Trophoblast cell (in vitro differentiated cells and primary cell): ENCODE data around the gene KLHL30.

Experiments
- DNase-seq, 2 donors: peaks; one replicate each; pipeline ENCODE4 v3.0.0-alpha.2; 2016
- H2AFZ ChIP-seq: 2 replicates; pipeline ENCODE4 v1.6.1; 2013; ENCODE audit warnings: low read length, moderate library complexity, mild to moderate bottlenecking; ENCODE audit not compliant: insufficient read depth, poor library complexity
- H2AK5ac ChIP-seq: 2 replicates; pipeline ENCODE4 v1.6.1; 2013; ENCODE audit warnings: mild to moderate bottlenecking, low read length
- H2BK120ac ChIP-seq: 2 replicates; pipeline ENCODE4 v1.6.1; 2013; ENCODE audit warnings: low read length, mild to moderate bottlenecking, moderate library complexity; ENCODE audit not compliant: insufficient read depth, poor library complexity
- H2BK12ac ChIP-seq: 2 replicates; pipeline ENCODE4 v1.6.1; 2013; ENCODE audit warnings: mild to moderate bottlenecking, low read length, moderate library complexity
- H2BK5ac ChIP-seq: 2 replicates; pipeline ENCODE4 v1.6.1; 2013; ENCODE audit warnings: low read length, low read depth, moderate library complexity, mild to moderate bottlenecking; ENCODE audit not compliant: poor library complexity
- H3K14ac ChIP-seq: 2 replicates; pipeline ENCODE4 v1.6.1; 2013; ENCODE audit warnings: mild to moderate bottlenecking, low read length
- H3K18ac ChIP-seq: 2 replicates; pipeline ENCODE4 v1.6.1; 2013; ENCODE audit warnings: mild to moderate bottlenecking, low read length
- H3K23ac ChIP-seq: 2 replicates; pipeline ENCODE4 v1.6.1; 2013; ENCODE audit warnings: low read length
- H3K27ac ChIP-seq: 2 replicates; pipeline ENCODE4 v1.5.1; 2013; ENCODE audit warnings: low read depth, mild to moderate bottlenecking, inconsistent platforms, low read length, moderate library complexity
- H3K27me3 ChIP-seq: 2 replicates; pipeline ENCODE4 v1.6.1; 2013; ENCODE audit warnings: inconsistent platforms, mild to moderate bottlenecking, low read length, moderate library complexity; ENCODE audit not compliant: insufficient read depth
- H3K36me3 ChIP-seq, 2 experiments: 1 replicate in 1 of 2; 2 replicates in 1 of 2; pipeline ENCODE4 v1.6.1; 2013; ENCODE audit warnings: low read length in 2 of 2, mild to moderate bottlenecking in 2 of 2, moderate library complexity in 1 of 2; ENCODE audit not compliant: insufficient read depth in 2 of 2, control insufficient read depth in 1 of 2
- H3K4ac ChIP-seq: 2 replicates; pipeline ENCODE4 v1.6.1; 2013; ENCODE audit warnings: low read depth, mild to moderate bottlenecking, low read length, moderate library complexity
- H3K4me1 ChIP-seq, 2 experiments: 1 replicate in 1 of 2; 2 replicates in 1 of 2; pipeline ENCODE4 v1.6.1; 2013; ENCODE audit warnings: low read length in 2 of 2, mild to moderate bottlenecking in 2 of 2, moderate library complexity in 1 of 2; ENCODE audit not compliant: insufficient read depth in 2 of 2, control insufficient read depth in 1 of 2
- H3K4me2 ChIP-seq: 2 replicates; pipeline ENCODE4 v1.6.1; 2013; ENCODE audit warnings: inconsistent platforms, mild to moderate bottlenecking, low read length, moderate library complexity
- H3K4me3 ChIP-seq: 2 replicates; pipeline ENCODE4 v1.5.1; 2013; ENCODE audit warnings: mild to moderate bottlenecking, low read depth, low read length, inconsistent platforms
- H3K79me1 ChIP-seq: one replicate; pipeline ENCODE4 v1.6.1; 2013; ENCODE audit warnings: low read length
- H3K79me2 ChIP-seq: 2 replicates; pipeline ENCODE4 v1.6.1; 2013; ENCODE audit warnings: low read length, mild to moderate bottlenecking; ENCODE audit not compliant: control insufficient read depth, insufficient read depth, poor library complexity
- H3K9ac ChIP-seq: 2 replicates; pipeline ENCODE4 v1.6.1; 2013; ENCODE audit warnings: mild to moderate bottlenecking, low read length
- H3K9me3 ChIP-seq: 2 replicates; pipeline ENCODE4 v1.6.1; 2013; ENCODE audit warnings: low read depth, mild to moderate bottlenecking, control low read depth, inconsistent platforms, low read length; ENCODE audit not compliant: insufficient read depth
- H4K12ac ChIP-seq: 2 replicates; pipeline ENCODE4 v1.6.1; 2013; ENCODE audit warnings: low read depth, mild to moderate bottlenecking, low read length, moderate library complexity
- H4K8ac ChIP-seq: 2 replicates; pipeline ENCODE4 v1.6.1; 2013; ENCODE audit warnings: low read depth, mild to moderate bottlenecking, low read length, moderate library complexity
- H4K91ac ChIP-seq: one replicate; pipeline ENCODE4 v1.6.1; 2013; ENCODE audit warnings: low read depth, mild to moderate bottlenecking, low read length, moderate library complexity
- WGBS: extraction: QIAGEN DNeasy Blood & Tissue Kit; methylation state at CpG from one replicate; pipeline ENCODE4 v1.1.7; 2013; ENCODE audit warnings: missing lambda C conversion rate; ENCODE audit not compliant: insufficient read length, insufficient coverage; ENCODE audit errors: extremely low coverage; 5-methylcytosine and 5-hydroxymethylcytosine counted together

Gene KLHL30

GRCh38 chr2:238162251-238162845 lies 23.9 kb downstream of the KLHL30 start:
- H2BK12ac ChIP-seq: no peak overlapping the region

DNA sequence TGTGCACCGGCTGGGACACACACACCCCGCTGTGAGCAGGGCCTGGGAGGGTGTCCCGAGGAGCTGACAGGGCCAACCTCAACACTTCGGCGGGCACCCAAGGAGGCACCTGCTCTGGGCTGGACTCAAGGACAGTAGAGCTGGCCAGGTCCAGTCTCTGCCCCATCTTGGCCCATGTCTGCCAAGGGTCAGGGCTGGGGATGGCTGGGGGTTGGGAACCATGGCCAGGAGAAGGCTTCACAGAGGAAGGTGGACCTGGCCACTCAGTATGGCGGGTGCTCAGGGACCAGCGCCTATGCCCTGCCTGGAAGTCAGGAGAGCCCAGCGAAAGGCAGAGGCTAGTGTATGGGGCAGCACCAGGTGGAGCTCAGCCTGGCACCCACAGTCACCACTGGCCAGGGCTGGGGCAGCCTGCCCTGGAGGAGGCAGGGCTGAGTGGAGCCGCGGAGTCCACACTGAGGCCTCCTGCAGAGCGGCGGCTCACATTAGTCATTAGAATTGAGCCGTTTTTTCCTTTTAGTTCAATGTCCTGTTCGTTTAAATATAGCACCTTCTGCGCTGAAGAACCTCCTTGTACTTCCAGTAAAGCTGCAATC lies 24.5 kb downstream of the KLHL30 start:
- no CpG with 5 or more reads among the region's 15 CpGs for WGBS
- H3K4me1 ChIP-seq: peaks cover 1 to 5% of the 10 kb centered on the region in 2 experiments
- no peak overlapping the region for H2BK120ac ChIP-seq
- no peak overlapping the region for H3K23ac ChIP-seq
- H4K12ac ChIP-seq: no peak overlapping the region
- no peak overlapping the region for H3K9ac ChIP-seq
- H3K27me3 ChIP-seq: peaks cover 40% of the 10 kb centered on the region
- no peak overlapping the region for H3K4me3 ChIP-seq
- no peak overlapping the region for H3K18ac ChIP-seq
- H2BK5ac ChIP-seq: no peak overlapping the region
- H3K79me2 ChIP-seq: no peaks in the 10 kb centered on the region
- H2AFZ ChIP-seq: no peak overlapping the region
- H4K8ac ChIP-seq: no peak overlapping the region
- no peak for DNase-seq
- H3K27ac ChIP-seq: no peak overlapping the region
- H2BK12ac ChIP-seq: no peak overlapping the region
- H3K79me1 ChIP-seq: no peaks in the 10 kb centered on the region
- H4K91ac ChIP-seq: no peak overlapping the region
- no peak overlapping the region for H3K4ac ChIP-seq
- H3K14ac ChIP-seq: no peak overlapping the region
- H3K36me3 ChIP-seq: peaks cover 6 to 10% of the 10 kb centered on the region in 2 experiments
- no peak overlapping the region for H2AK5ac ChIP-seq
- no peak overlapping the region for H3K4me2 ChIP-seq
- H3K9me3 ChIP-seq: peaks cover 9% of the 10 kb centered on the region

More at GRCh38 chr2:238162251-238162845, 23.9 kb downstream of the KLHL30 start:
- Histone ChIP-seq H4K12ac (no peak overlapping the region), H3K4me3 (no peak overlapping the region), H3K79me2 (no peaks in the 10 kb centered on the region), H3K18ac (no peak overlapping the region), H3K27ac (no peak overlapping the region), H3K23ac (no peak overlapping the region), H3K27me3 (peaks cover 40% of the 10 kb centered on the region), H3K4me2 (no peak overlapping the region), H3K4ac (no peak overlapping the region), H3K14ac (no peak overlapping the region), H3K79me1 (no peaks in the 10 kb centered on the region), H3K4me1 (peaks cover 1 to 5% of the 10 kb centered on the region in 2 experiments), H2AK5ac (no peak overlapping the region), H2BK5ac (no peak overlapping the region), H4K91ac (no peak overlapping the region), H2BK120ac (no peak overlapping the region), H3K9me3 (peaks cover 8% of the 10 kb centered on the region), H3K9ac (no peak overlapping the region), H2AFZ (no peak overlapping the region), H3K36me3 (peaks cover 1 to 5% of the 10 kb centered on the region in 2 experiments), H4K8ac (no peak overlapping the region)
- no CpG with 5 or more reads among the region's 14 CpGs for WGBS
- DNase-seq: no peak

DNA sequence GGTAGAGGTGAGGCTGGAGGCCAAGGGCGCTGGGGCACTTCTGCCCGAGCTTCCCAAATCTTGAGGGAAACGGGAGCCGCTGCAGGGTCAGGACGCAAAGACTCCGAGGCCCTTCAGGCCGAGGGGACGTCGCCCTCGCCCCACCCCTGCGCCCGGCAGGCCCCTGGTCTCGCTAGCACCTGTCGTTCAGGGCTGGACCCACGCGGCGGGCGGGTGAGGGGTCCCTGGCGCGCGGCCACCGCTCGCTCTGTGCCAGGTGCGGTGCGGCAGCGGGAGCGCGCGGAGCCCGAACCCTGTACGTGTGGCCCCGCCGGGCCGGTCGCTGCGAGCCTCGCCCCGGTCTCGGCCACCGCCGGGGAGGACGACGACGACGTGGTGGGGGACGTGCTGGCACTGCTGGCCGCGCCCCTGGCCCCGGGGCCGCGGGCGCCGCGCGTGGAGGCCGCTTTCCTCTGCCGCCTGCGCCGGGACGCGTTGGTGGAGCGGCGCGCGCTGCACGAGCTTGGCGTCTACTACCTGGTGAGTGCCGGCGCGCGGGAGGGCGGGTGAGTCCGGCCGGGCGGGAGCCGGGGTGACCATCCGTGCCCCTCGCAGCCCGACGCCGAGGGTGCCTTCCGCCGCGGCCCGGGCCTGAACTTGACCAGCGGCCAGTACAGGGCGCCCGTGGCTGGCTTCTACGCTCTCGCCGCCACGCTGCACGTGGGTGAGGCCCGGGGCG lies 25.2 kb downstream of the KLHL30 start:
- Histone ChIP-seq H3K4ac (no peak overlapping the region), H3K9ac (no peak overlapping the region), H2BK12ac (no peak overlapping the region), H2BK120ac (no peak overlapping the region), H3K4me1 (peaks cover 0 to 3% of the 10 kb centered on the region in 2 experiments), H3K79me2 (no peaks in the 10 kb centered on the region), H2BK5ac (no peak overlapping the region), H3K36me3 (peaks cover 12 to 16% of the 10 kb centered on the region in 2 experiments), H3K4me3 (no peak overlapping the region), H4K91ac (no peak overlapping the region), H3K79me1 (no peaks in the 10 kb centered on the region), H3K14ac (no peak overlapping the region), H3K27me3 (peaks cover 34% of the 10 kb centered on the region), H3K18ac (no peak overlapping the region), H4K8ac (no peak overlapping the region), H3K9me3 (peaks cover 9% of the 10 kb centered on the region), H4K12ac (no peak overlapping the region), H3K23ac (no peak overlapping the region), H2AK5ac (no peak overlapping the region), H3K4me2 (peak overlapping the region; percentile 51), H2AFZ (no peak overlapping the region), H3K27ac (no peak overlapping the region)
- DNase-seq: no peak
- no CpG with 5 or more reads among the region's 95 CpGs for WGBS

DNA sequence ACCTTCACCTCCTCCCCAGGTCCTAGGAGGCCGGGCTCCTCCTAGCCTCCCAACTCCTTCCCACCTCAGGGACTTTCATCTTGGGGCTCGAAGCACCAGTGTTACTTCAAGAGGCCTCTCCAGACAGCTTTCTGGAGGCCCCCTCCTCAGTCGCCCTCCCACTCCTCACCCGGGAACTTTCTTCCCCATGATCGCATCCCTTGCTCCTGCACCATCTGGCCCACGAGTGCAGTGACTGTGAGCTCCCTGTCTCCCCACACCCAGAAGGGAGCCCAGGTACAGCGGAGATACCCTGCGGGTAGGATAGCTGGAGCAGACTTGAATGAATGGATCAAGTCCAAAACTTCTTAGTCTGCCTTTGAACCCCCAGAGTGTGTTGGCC lies 26.4 kb downstream of the KLHL30 start:
- H2BK120ac ChIP-seq: no peak overlapping the region
- H3K4me2 ChIP-seq: no peak overlapping the region
- H3K23ac ChIP-seq: no peak overlapping the region
- no peak overlapping the region for H3K27ac ChIP-seq
- H3K9ac ChIP-seq: no peak overlapping the region
- DNase-seq: no peak
- H4K8ac ChIP-seq: no peak overlapping the region
- no peak overlapping the region for H2BK12ac ChIP-seq
- peaks cover 24% of the 10 kb centered on the region for H3K27me3 ChIP-seq
- H4K91ac ChIP-seq: no peak overlapping the region
- no peak overlapping the region for H2AFZ ChIP-seq
- no peaks in the 10 kb centered on the region for H3K79me1 ChIP-seq
- no peak overlapping the region for H3K4ac ChIP-seq
- H3K9me3 ChIP-seq: peaks cover 6% of the 10 kb centered on the region
- H2BK5ac ChIP-seq: no peak overlapping the region
- peaks cover 15 to 25% of the 10 kb centered on the region in 2 experiments for H3K36me3 ChIP-seq
- H3K18ac ChIP-seq: no peak overlapping the region
- H4K12ac ChIP-seq: no peak overlapping the region
- H3K79me2 ChIP-seq: no peaks in the 10 kb centered on the region
- H3K4me1 ChIP-seq: peaks cover 0 to 3% of the 10 kb centered on the region in 2 experiments
- no CpG with 5 or more reads among the region's 8 CpGs for WGBS
- no peak overlapping the region for H3K14ac ChIP-seq
- no peak overlapping the region for H3K4me3 ChIP-seq
- H2AK5ac ChIP-seq: no peak overlapping the region
